PC-9 (cell line): ENCODE results near the gene CLCN3. TPM values are rescaled to one million over a fixed set of nuclear protein-coding genes. Genes with fewer than 3 reads are reported as not detected.

Source experiments
- BruUV-seq: library from RNA; stranded (reverse); fragments of 400-500 nt; replicated peaks from 2 replicates; lab custom pipeline; 2021; lab: Mats Ljungman, UMichigan
- CTCF ChIA-PET: fragments of 300-600 bp; sonication (Branson Sonifier 250); formaldehyde crosslinking; loops from one replicate; lab custom pipeline; 2022; ENCODE audit warnings: antibody characterized with exemption; lab: Charles Lee
- POLR2A ChIA-PET: fragments of 300-600 bp; sonication (Branson Sonifier 250); formaldehyde crosslinking; loops from one replicate; lab custom pipeline; 2022; ENCODE audit warnings: antibody characterized with exemption; ENCODE audit not compliant: unreplicated experiment; lab: Charles Lee
- DNase-seq, 2 experiments: peaks; one replicate each; pipeline versions ENCODE4 v3.0.0 to v3.0.0-alpha.2; 2015 to 2022; ENCODE audit warnings: mixed read lengths in 1 of 2
- H2AFZ ChIP-seq: fragments of 200-600 bp; sonication (generic); 2 replicates; pipeline ENCODE4 v1.8.1; 2017; ENCODE audit warnings: antibody characterized with exemption
- H3F3A ChIP-seq: fragments of 200-600 bp; sonication (generic); 2 replicates; pipeline ENCODE4 v1.8.1; 2017; ENCODE audit warnings: antibody characterized with exemption, mild to moderate bottlenecking, low read depth; ENCODE audit not compliant: insufficient read depth
- H3K27ac ChIP-seq: fragments of 200-600 bp; sonication (generic); 2 replicates; pipeline ENCODE4 v1.6.1; 2016; ENCODE audit warnings: mixed run types
- H3K27me3 ChIP-seq: fragments of 200-600 bp; sonication (generic); 2 replicates; pipeline ENCODE4 v1.6.1; 2016; ENCODE audit warnings: low read depth, mixed run types; ENCODE audit not compliant: insufficient read depth
- H3K36me3 ChIP-seq: fragments of 200-600 bp; sonication (generic); 2 replicates; pipeline ENCODE4 v1.6.1; 2016; ENCODE audit warnings: low read depth, mixed run types
- H3K4me1 ChIP-seq: fragments of 200-600 bp; sonication (generic); replicated peaks from 2 replicates; pipeline ENCODE4 v1.6.1; 2016; ENCODE audit warnings: mixed run types; ENCODE audit not compliant: insufficient read depth
- H3K4me2 ChIP-seq: fragments of 200-600 bp; sonication (generic); 2 replicates; pipeline ENCODE4 v1.6.1; 2017; ENCODE audit warnings: mixed run types
- H3K4me3 ChIP-seq: fragments of 200-600 bp; sonication (generic); 2 replicates; pipeline ENCODE4 v1.6.1; 2016; ENCODE audit warnings: mixed run types
- H3K79me2 ChIP-seq: fragments of 200-600 bp; sonication (generic); 2 replicates; pipeline ENCODE4 v1.6.1; 2017; ENCODE audit warnings: low read depth, mixed run types
- H3K9me2 ChIP-seq: fragments of 200-600 bp; sonication (generic); 2 replicates; pipeline ENCODE4 v1.8.1; 2017; ENCODE audit warnings: mild to moderate bottlenecking; ENCODE audit not compliant: insufficient read depth
- H3K9me3 ChIP-seq: fragments of 200-600 bp; sonication (generic); 2 replicates; pipeline ENCODE4 v1.8.1; 2016; ENCODE audit warnings: low read depth; ENCODE audit not compliant: insufficient read depth
- H4K20me1 ChIP-seq: fragments of 200-600 bp; sonication (generic); 2 replicates; pipeline ENCODE4 v1.8.1; 2017; ENCODE audit not compliant: insufficient read depth
- EZH2 ChIP-seq: fragments of 200-600 bp; sonication (generic); IDR thresholded peaks from 2 replicates; pipeline ENCODE4 v1.8.0; 2017; ENCODE audit warnings: antibody characterized with exemption, low read depth
- intact Hi-C: fragments of 100-400 bp; cut with micrococcal nuclease; formaldehyde crosslinking; loops from one replicate; pipeline ENCODE4 v1.10.0; 2022; ENCODE audit not compliant: unreplicated experiment
- total RNA-seq: library from RNA; stranded (reverse); gene quantifications from 2 replicates; pipeline ENCODE4 v1.2.3, GENCODE V29; 2021
- TF ChIP-seq, protein P1 (sequence below): fragments of 200-600 bp; sonication (generic); conservative IDR thresholded peaks from 2 replicates; pipeline ENCODE4 v1.6.1; 2017; ENCODE audit warnings: mixed run types, antibody characterized with exemption, mild to moderate bottlenecking, moderate library complexity

Gene CLCN3
- total RNA-seq, 1 experiment from 2014 or later, result 51.6 TPM

DNA sequence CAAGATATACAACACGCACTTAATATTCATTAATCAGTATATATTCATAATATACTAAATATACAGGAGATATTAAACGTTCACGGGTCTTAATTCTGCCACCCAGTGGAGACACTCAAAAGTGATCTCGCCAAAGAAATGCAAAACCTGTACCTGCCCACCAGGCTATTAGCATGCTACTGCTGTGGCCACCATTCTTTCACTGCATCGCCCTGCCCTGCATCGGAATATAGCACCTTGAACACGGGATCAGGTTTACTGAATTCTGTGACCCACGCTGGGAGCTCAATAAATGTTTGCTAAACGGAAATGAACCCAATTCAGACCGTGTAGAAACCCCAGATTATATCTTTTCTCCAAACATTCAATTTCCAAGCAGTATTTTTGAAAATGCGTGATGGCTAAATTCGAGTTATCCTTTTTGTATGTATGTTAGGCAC lies 840 bp upstream of the CLCN3 start:
- TSS peak; percentile 97 for BruUV-seq
- peaks cover 41% of the 10 kb centered on the region for H3K79me2 ChIP-seq
- intact Hi-C loops, result loop anchor here (10.0 kb wide), 1 partner anchor 325 kb away; no protein-coding TSS in a partner anchor
- H3K36me3 ChIP-seq, result no peaks in the 10 kb centered on the region
- H3K27me3 ChIP-seq, result no peaks in the 10 kb centered on the region
- H3K4me3 ChIP-seq, result peak overlapping the region; percentile 72
- H3F3A ChIP-seq, result peaks cover 5% of the 10 kb centered on the region; the same call in 1 of the 2 replicates
- TF ChIP-seq, protein P1, sequence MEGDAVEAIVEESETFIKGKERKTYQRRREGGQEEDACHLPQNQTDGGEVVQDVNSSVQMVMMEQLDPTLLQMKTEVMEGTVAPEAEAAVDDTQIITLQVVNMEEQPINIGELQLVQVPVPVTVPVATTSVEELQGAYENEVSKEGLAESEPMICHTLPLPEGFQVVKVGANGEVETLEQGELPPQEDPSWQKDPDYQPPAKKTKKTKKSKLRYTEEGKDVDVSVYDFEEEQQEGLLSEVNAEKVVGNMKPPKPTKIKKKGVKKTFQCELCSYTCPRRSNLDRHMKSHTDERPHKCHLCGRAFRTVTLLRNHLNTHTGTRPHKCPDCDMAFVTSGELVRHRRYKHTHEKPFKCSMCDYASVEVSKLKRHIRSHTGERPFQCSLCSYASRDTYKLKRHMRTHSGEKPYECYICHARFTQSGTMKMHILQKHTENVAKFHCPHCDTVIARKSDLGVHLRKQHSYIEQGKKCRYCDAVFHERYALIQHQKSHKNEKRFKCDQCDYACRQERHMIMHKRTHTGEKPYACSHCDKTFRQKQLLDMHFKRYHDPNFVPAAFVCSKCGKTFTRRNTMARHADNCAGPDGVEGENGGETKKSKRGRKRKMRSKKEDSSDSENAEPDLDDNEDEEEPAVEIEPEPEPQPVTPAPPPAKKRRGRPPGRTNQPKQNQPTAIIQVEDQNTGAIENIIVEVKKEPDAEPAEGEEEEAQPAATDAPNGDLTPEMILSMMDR, result peak; percentile 57
- no peak for TF ChIP-seq EZH2
- H4K20me1 ChIP-seq, result no peaks in the 10 kb centered on the region
- no peaks in the 10 kb centered on the region for H3K9me2 ChIP-seq
- ChIA-PET CTCF (interaction anchor here (0.5 to 0.7 kb wide), 3 partner anchors 31 to 867 kb away, joined by 3 to 14 read pairs (median 4); no protein-coding TSS in a partner anchor), POLR2A (interaction anchor here (0.6 kb wide), 1 partner anchor 609 kb away, joined by 11 read pairs; the partner anchor contains the start of gene CBR4)
- peak; percentile 58 to 71 for DNase-seq
- H2AFZ ChIP-seq, result peak overlapping the region; percentile 86
- H3K4me2 ChIP-seq, result peak overlapping the region; percentile 91
- peak overlapping the region; percentile 84 for H3K27ac ChIP-seq
- H3K9me3 ChIP-seq, result no peaks in the 10 kb centered on the region
- H3K4me1 ChIP-seq, result peaks cover 18% of the 10 kb centered on the region

DNA sequence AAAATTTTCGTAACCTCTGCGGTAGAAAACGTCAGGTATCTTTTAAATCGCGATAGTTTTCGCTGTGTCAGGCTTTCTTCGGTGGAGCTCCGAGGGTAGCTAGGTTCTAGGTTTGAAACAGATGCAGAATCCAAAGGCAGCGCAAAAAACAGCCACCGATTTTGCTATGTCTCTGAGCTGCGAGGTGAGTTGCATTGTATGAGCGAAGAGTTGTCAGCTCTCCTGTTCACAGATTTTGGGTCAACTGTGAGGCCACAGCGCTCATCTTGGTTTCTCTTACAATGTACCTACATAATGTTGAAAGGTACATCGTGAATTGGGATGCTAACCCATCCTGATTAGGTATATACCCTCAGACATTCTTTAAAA lies 486 bp downstream of the CLCN3 start:
- H3F3A ChIP-seq, result peaks cover 5% of the 10 kb centered on the region; the same call in 1 of the 2 replicates
- peaks cover 53% of the 10 kb centered on the region for H3K79me2 ChIP-seq
- no peak for DNase-seq
- BruUV-seq, result TSS peak; percentile 89
- no peaks in the 10 kb centered on the region for H3K9me3 ChIP-seq
- H3K9me2 ChIP-seq, result no peaks in the 10 kb centered on the region
- no peaks in the 10 kb centered on the region for H4K20me1 ChIP-seq
- ChIA-PET CTCF (no interaction called here), POLR2A (interaction anchor here (0.6 kb wide), 2 partner anchors 16 to 611 kb away, joined by 3 to 6 read pairs; partner anchors contain the start of gene CBR4)
- H3K36me3 ChIP-seq, result no peaks in the 10 kb centered on the region
- peak overlapping the region; percentile 72 for H3K4me3 ChIP-seq
- H3K27me3 ChIP-seq, result no peaks in the 10 kb centered on the region
- H3K27ac ChIP-seq, result peak overlapping the region; percentile 85
- H3K4me2 ChIP-seq, result peak overlapping the region; percentile 96
- H2AFZ ChIP-seq, result peak overlapping the region; percentile 88
- intact Hi-C loops, result loop anchor here (1.0 kb wide), 1 partner anchor 39 kb away; no protein-coding TSS in a partner anchor
- H3K4me1 ChIP-seq, result peaks cover 18% of the 10 kb centered on the region
- no peak for TF ChIP-seq EZH2
- TF ChIP-seq, protein P1, result no peak

DNA sequence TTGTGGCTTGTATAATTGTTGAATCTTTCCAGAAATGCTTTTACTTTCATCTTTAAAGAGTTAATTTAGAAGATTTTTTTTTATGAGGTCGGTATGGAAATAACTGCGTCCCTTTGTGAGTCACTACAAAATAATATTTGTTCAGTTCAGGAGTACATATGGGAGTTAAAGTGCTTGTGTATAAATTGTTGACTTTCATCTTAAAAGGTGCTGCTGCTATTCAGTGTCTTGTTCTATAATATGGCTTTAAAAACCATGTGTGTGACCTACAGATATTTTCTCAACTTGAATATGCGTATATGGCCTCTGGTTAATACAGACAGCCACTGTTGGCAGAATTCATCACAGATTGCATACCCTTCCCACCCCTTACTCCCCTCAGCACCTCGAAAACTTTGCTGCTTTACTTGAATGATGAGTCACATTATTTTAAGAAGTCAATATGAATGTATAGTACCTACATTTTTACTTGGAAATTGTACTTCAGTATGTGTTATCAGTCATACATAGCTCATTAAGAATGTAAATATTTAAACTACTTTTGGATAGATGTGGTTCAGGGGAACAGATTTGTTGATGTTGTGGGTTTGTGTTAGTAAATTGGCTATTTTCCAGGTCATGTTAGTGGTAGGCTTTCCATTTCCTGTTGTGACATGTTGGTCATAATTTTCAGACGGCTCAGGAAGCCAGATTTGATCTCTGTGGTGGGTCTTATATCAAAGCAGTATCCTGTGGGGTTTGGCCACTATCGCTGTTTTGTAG lies 1.5 kb downstream of the CLCN3 start:
- Histone ChIP-seq H3K79me2 (peaks cover 61% of the 10 kb centered on the region), H3K9me2 (no peaks in the 10 kb centered on the region), H3F3A (peaks cover 5% of the 10 kb centered on the region; the same call in 1 of the 2 replicates), H3K27me3 (no peaks in the 10 kb centered on the region), H3K4me2 (peak overlapping the region; percentile 96), H3K27ac (peak overlapping the region; percentile 85), H2AFZ (no peak overlapping the region), H3K4me1 (peaks cover 18% of the 10 kb centered on the region), H3K36me3 (no peaks in the 10 kb centered on the region), H3K9me3 (no peaks in the 10 kb centered on the region), H3K4me3 (peak overlapping the region; percentile 72), H4K20me1 (no peaks in the 10 kb centered on the region)
- CTCF ChIA-PET, result no interaction called here
- TF ChIP-seq EZH2, result no peak
- TF ChIP-seq, protein P1, result no peak
- peak in 1 of 2 experiments; percentile 38 for DNase-seq
- intact Hi-C loops, result no loop called here
- BruUV-seq, result no TSS peak
- POLR2A ChIA-PET, result no interaction called here
